K562 treated with DMSO at 1 percent for 24 hours (cell line): Measurements from ENCODE around the gene MKNK1. TPM values are rescaled to one million over a fixed set of nuclear protein-coding genes. Genes with fewer than 3 reads are reported as not detected.

Source experiments
- total RNA-seq: library from RNA; unstranded; fragments of 300-600 nt; gene quantifications from 2 replicates; pipeline ENCODE4 v1.2.3, GENCODE V29; 2022; ENCODE audit warnings: low read depth; ENCODE audit not compliant: insufficient read depth

The MKNK1 gene
- total RNA-seq: 57.2 and 61.3 TPM in 2 replicates

DNA sequence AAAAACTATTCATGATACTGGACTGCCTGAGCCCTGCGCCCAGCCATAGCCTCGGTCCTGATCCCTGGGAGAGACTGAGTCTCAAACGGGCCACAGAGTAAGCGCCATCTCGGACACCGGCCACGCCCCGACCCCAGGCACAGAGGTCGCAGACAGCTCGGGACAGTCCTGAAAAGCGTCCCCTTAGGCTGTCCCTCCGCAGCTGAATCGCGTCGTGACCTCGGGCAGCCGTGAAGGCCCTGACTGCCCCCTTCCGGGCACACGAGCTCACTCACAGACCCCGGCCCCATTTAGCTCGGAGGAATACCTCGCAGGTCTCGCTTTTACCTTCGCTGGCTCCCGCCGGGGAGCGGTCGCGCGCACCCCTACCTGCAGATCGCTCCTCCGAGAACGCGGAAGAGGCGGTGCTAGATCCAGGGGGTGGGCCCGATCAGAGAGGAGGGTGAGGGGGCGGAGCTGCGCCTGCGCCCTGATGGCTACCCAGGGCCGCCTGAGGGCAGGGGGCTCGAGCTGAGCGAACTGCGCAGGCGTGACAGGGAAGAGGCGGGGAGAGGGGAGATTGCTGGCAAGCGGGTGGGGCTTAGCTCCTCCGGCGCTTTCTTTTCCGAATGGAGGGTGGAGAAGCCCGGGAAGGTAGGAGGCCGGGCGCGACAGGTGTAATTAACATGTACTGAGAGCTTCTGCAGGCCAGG, at the start of gene MKNK1:
TSS of gene MKNK1 (minus strand) at position 411 of the 692 bp plus-strand sequence. CDS start 20,941 bp downstream, outside the sequence.

GRCh38 chr1:46616277-46617107, 12.4 kb upstream of the MKNK1 start, which contains the start of gene MOB3C:
MOB3C (minus strand) TSS chr1:46616811; CDS start chr1:46613321, 3,490 bp downstream.

GRCh38 chr1:46551597-46552095, 52.4 kb downstream of the MKNK1 start, which contains the start of gene KNCN:
KNCN (minus strand) TSS chr1:46551647; CDS start chr1:46551215, 432 bp downstream.

Other genes starting within 250 kb of the MKNK1 start
- gene FAAH, start 210.0 kb downstream of the MKNK1 start, total RNA-seq: 0.82 and 0.86 TPM in 2 replicates
- gene DMBX1, start 114.4 kb downstream of the MKNK1 start, total RNA-seq: 8.3 and 8.4 TPM in 2 replicates
- not detected in 2 replicates for gene KNCN, start 52.6 kb downstream of the MKNK1 start, total RNA-seq
- gene MOB3C, start 12.5 kb upstream of the MKNK1 start, total RNA-seq: 13.0 and 16.4 TPM in 2 replicates
- 35.6 and 36.5 TPM in 2 replicates for gene ATPAF1, start 64.1 kb upstream of the MKNK1 start, total RNA-seq
- not detected in 2 replicates for gene TEX38, start 67.6 kb upstream of the MKNK1 start, total RNA-seq
- gene EFCAB14, start 114.8 kb upstream of the MKNK1 start, total RNA-seq: 23.3 and 25.5 TPM in 2 replicates
- not detected in 2 replicates for gene CYP4B1, start 194.8 kb upstream of the MKNK1 start, total RNA-seq